Vagina (tissue), 2 donors: ENCODE data around the gene STRADA. TPM values are rescaled to one million over a fixed set of nuclear protein-coding genes. Genes with fewer than 3 reads are reported as not detected.
A peak's percentile ranks its signal among the peaks of the same experiment; 100 is the strongest.

ENCODE experiments used
- DNase-seq, 2 donors: peaks; one replicate each; pipeline ENCODE4 v3.0.0-alpha.2; 2017; ENCODE audit errors: extremely low spot score in 2 of 2
- H3K27ac ChIP-seq: fragments of 200-600 bp; sonication (generic); one replicate; pipeline ENCODE4 v1.5.1; 2019
- H3K27me3 ChIP-seq: fragments of 200-600 bp; sonication (generic); one replicate; pipeline ENCODE4 v1.5.1; 2019
- H3K36me3 ChIP-seq, 2 donors: fragments of 200-600 bp; sonication (generic); one replicate each; pipeline ENCODE4 v1.5.1; 2017 to 2019
- H3K4me1 ChIP-seq: fragments of 200-600 bp; sonication (generic); one replicate; pipeline ENCODE4 v1.5.1; 2019
- H3K4me3 ChIP-seq, 2 donors: fragments of 200-600 bp; sonication (generic); 1 replicate in 1 of 2; 2 replicates in 1 of 2; pipeline ENCODE4 v1.5.1; 2016 to 2019
- H3K9me3 ChIP-seq: fragments of 200-600 bp; sonication (generic); one replicate; pipeline ENCODE4 v1.5.1; 2019
- POLR2A ChIP-seq, 2 donors: fragments of 450-650 bp; IDR thresholded peaks; one replicate each; pipeline ENCODE4 v1.6.1; 2017; ENCODE audit warnings: antibody characterized with exemption in 2 of 2, mild to moderate bottlenecking in 2 of 2, moderate library complexity in 2 of 2
- POLR2AphosphoS5 ChIP-seq, 2 donors: sonication (generic); formaldehyde crosslinking; IDR thresholded peaks; one replicate each; pipeline ENCODE4 v1.9.0; 2017; ENCODE audit warnings: antibody characterized with exemption in 2 of 2, mild to moderate bottlenecking in 2 of 2, low read depth in 1 of 2; ENCODE audit not compliant: insufficient read depth in 1 of 2
- intact Hi-C: fragments of 100-400 bp; cut with DNase I; formaldehyde crosslinking; loops from one replicate; pipeline ENCODE4 v1.15.1; 2023
- total RNA-seq: library from RNA; depleted of rRNA; stranded (reverse); fragments of >200 nt; gene quantifications from one replicate; pipeline ENCODE4 v1.2.3, GENCODE V29; 2016
- TF ChIP-seq, protein P1 (sequence below), 3 experiments: fragments of 450-650 bp in 2 of 3; fragments of 200-600 bp in 1 of 3; sonication (generic) in 1 of 3; IDR thresholded peaks; one replicate each; pipeline ENCODE4 v1.5.1; 2017 to 2019; ENCODE audit warnings: antibody characterized with exemption in 3 of 3, mild to moderate bottlenecking in 2 of 3, moderate library complexity in 2 of 3

STRADA gene
- total RNA-seq, 1 donor from 2014 or later: 19.4 TPM

DNA sequence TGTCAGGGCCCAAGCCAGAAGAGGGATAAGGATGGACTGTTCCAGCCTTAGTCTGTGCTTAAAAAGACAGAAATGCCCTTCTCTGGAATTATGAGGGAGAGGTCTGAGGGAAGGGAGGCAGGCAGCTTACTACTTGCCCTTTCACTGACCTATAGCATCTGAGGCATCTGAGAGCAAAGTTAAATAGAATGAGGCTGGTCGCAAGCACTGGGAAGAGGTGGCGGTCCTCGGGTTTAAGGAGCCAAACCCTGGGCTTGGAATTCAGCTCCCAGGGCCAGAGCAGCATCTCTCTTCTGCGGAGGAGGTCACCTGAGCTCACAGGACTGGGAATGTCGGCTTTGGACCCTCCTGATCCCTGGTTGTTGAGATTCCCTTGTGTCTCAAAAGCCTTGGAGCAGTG lies 38.6 kb downstream of the STRADA start:
- Histone ChIP-seq H3K9me3 (no peaks in the 10 kb centered on the region), H3K36me3 (peaks cover 0 to 14% of the 10 kb centered on the region in 2 donors), H3K4me1 (peaks cover 29% of the 10 kb centered on the region), H3K4me3 (no peak overlapping the region), H3K27me3 (no peaks in the 10 kb centered on the region), H3K27ac (no peak overlapping the region)
- DNase-seq: no peak
- TF ChIP-seq, protein P1, sequence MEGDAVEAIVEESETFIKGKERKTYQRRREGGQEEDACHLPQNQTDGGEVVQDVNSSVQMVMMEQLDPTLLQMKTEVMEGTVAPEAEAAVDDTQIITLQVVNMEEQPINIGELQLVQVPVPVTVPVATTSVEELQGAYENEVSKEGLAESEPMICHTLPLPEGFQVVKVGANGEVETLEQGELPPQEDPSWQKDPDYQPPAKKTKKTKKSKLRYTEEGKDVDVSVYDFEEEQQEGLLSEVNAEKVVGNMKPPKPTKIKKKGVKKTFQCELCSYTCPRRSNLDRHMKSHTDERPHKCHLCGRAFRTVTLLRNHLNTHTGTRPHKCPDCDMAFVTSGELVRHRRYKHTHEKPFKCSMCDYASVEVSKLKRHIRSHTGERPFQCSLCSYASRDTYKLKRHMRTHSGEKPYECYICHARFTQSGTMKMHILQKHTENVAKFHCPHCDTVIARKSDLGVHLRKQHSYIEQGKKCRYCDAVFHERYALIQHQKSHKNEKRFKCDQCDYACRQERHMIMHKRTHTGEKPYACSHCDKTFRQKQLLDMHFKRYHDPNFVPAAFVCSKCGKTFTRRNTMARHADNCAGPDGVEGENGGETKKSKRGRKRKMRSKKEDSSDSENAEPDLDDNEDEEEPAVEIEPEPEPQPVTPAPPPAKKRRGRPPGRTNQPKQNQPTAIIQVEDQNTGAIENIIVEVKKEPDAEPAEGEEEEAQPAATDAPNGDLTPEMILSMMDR (IDR thresholded peaks at IDR 0.05): no peak
- TF ChIP-seq POLR2AphosphoS5 (IDR thresholded peaks at IDR 0.05; ENCODE audit: insufficient read depth in 1 of 2, low read depth in 1 of 2): no peak
- TF ChIP-seq POLR2A (IDR thresholded peaks at IDR 0.05): no peak
- intact Hi-C loops: no loop called here

DNA sequence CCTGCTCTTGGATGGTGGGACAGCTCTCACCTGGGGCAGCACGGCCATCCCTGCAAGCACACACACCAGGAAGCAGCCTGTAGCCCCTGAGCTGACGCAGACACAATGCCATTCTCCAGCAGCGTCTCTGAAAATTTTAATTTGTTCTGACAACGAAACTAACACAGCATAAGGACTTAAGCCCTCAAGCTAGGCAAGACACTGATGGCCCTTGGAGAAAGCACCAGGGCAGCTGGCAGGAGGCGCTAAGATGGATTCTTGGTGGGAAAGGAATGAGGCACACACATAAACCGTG lies 38.9 kb downstream of the STRADA start:
- no peaks in the 10 kb centered on the region for H3K27me3 ChIP-seq
- H3K27ac ChIP-seq: no peak overlapping the region
- intact Hi-C loops: no loop called here

DNA sequence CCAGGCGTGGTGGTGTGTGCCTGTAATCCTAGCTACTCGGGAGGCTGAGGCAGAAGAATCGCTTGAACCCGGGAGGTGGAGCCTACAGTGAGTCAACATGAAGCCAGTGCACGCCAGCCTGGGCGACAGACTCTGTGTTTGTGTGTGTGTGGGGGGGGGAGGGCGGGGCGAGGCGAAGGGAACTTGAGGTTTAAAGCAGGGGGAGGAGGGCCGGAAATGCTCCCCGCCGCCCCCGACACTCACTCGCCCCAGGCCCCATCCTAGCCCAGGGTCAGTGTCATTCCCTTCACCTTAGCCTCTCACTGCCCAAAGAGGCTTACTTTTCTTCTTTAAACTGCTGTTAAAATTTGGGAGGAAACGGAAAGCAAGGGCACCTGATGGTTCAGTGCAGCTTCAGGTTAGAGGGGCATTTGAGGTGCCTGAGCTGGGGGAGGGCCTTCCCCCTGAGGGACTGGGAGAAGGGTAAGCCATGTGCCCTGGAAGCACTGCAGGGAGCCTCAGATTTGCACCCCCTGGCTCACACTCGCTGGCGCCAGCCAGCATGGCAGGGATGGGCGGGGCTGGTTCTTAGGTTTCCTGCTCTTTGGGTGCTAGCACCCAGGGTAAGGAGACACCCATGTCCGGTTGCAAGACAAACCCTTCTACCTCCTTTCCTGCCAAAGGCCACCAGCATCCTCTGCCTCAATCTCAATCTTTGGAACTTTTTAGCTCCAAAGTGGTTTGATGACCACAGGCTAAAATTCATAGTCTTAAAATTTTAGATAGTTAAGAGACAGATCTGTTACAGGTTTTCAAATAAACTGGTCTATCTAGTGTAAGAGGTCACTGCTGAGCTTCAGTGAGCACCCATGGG lies 39.5 kb downstream of the STRADA start:
- H3K36me3 ChIP-seq: peaks cover 0 to 14% of the 10 kb centered on the region in 2 donors
- H3K4me1 ChIP-seq: peaks cover 38% of the 10 kb centered on the region
- H3K27me3 ChIP-seq: no peaks in the 10 kb centered on the region
- H3K27ac ChIP-seq: no peak overlapping the region
- intact Hi-C loops: no loop called here
- DNase-seq: no peak
- TF ChIP-seq POLR2A (IDR thresholded peaks at IDR 0.05) (no peak), POLR2AphosphoS5 (IDR thresholded peaks at IDR 0.05; ENCODE audit: insufficient read depth in 1 of 2, low read depth in 1 of 2) (no peak)
- TF ChIP-seq, protein P1 (IDR thresholded peaks at IDR 0.05): no peak
- H3K4me3 ChIP-seq: no peak overlapping the region
- H3K9me3 ChIP-seq: no peaks in the 10 kb centered on the region

More for the DNA sequence above, 38.9 kb downstream of the STRADA start:
- Histone ChIP-seq H3K9me3 (no peaks in the 10 kb centered on the region), H3K36me3 (peaks cover 0 to 14% of the 10 kb centered on the region in 2 donors), H3K4me3 (no peak overlapping the region), H3K4me1 (peaks cover 32% of the 10 kb centered on the region)
- no peak for DNase-seq
- TF ChIP-seq POLR2A (IDR thresholded peaks at IDR 0.05) (no peak), POLR2AphosphoS5 (IDR thresholded peaks at IDR 0.05; ENCODE audit: insufficient read depth in 1 of 2, low read depth in 1 of 2) (no peak)
- TF ChIP-seq, protein P1 (IDR thresholded peaks at IDR 0.05): no peak

DNA sequence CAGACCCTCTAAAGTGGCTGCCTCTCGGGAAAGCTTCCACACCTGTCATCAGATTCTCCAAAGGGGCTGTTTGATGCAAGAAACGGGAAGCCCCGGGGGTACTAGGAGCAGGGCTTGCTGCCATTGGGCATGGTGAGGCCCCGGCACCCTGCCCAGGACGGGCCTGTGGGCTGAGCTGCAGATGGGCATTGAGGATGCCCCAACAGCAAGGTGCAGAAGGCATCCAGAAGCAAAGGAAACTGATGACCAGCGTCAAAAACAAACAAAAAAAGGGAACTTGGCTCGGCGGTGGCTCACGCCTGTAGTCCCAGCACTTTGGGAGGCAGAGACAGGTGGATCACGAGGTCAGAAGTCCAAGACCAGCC lies 40.2 kb downstream of the STRADA start:
- Histone ChIP-seq H3K36me3 (peaks cover 0 to 14% of the 10 kb centered on the region in 2 donors), H3K9me3 (no peaks in the 10 kb centered on the region), H3K4me3 (peak overlapping the region; percentile 60 to 81), H3K27ac (peak overlapping the region; percentile 81), H3K4me1 (peaks cover 38% of the 10 kb centered on the region), H3K27me3 (no peaks in the 10 kb centered on the region)
- intact Hi-C loops: no loop called here
- no peak for TF ChIP-seq POLR2AphosphoS5 (IDR thresholded peaks at IDR 0.05; ENCODE audit: insufficient read depth in 1 of 2, low read depth in 1 of 2)
- no peak for TF ChIP-seq POLR2A (IDR thresholded peaks at IDR 0.05)
- TF ChIP-seq, protein P1 (IDR thresholded peaks at IDR 0.05): no peak
- DNase-seq: no peak
